Forelimb muscle (tissue), 1 donor: ENCODE results near the gene IL17REL. TPM values are rescaled to one million over a fixed set of nuclear protein-coding genes. Genes with fewer than 3 reads are reported as not detected.

Experiments used
- DNase-seq: peaks from one replicate; pipeline ENCODE4 v3.0.0-alpha.2; 2013; ENCODE audit warnings: low read depth
- polyA plus RNA-seq: library from polyadenylated mRNA; unstranded; fragments of 120-200 nt; gene quantifications from one replicate; pipeline ENCODE4 v1.2.1, GENCODE V29; 2013; ENCODE audit not compliant: insufficient read length

Gene IL17REL
- polyA plus RNA-seq, 1 donor: not detected

DNA sequence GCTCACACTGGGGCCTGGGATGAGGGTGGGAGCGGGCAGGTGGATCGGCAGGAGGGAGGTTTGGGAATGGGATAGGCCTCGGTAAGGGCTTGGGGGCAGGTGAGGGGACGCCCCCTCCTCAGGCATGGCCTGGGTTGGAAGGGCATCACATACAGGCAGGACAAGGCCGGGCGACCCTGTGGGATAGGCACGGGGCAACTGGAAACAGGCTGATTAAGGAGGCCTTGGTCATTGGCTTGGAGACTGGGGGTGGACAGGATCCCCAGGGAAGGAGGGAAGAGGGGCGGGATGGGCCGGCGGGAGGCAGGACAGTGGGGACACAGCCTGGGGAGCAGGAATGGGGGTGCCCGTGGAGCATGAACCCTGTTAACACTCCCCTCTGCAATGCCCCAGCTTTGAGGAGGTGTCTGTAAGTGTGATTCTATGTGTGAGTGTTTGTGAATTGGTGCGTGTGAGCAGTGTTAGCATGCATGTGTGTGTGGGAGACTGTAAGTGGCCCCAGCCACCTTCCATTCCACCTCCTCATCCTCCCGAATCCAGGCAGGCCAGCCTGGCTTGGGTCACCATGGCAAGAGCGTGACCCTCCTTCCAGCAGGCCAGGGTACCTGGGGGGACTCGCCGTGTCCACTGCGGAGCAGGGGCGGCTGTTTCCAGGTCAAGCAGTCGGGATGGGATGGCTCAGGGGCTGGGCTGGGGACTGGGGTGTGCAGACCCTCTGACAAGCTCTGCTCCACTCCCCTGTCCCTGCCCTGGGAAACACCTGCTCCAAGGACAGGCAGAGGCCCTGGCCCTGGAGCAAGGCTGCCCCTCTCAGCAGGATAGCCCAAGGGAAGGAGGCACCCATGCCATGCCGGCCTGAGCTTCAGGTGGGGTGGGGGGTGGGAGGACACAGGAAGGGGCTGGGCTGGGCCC, 55.4 kb downstream of the IL17REL start:
- no peak for DNase-seq

GRCh38 chr22:49956418-49956770, 56.2 kb downstream of the IL17REL start:
- DNase-seq: no peak

DNA sequence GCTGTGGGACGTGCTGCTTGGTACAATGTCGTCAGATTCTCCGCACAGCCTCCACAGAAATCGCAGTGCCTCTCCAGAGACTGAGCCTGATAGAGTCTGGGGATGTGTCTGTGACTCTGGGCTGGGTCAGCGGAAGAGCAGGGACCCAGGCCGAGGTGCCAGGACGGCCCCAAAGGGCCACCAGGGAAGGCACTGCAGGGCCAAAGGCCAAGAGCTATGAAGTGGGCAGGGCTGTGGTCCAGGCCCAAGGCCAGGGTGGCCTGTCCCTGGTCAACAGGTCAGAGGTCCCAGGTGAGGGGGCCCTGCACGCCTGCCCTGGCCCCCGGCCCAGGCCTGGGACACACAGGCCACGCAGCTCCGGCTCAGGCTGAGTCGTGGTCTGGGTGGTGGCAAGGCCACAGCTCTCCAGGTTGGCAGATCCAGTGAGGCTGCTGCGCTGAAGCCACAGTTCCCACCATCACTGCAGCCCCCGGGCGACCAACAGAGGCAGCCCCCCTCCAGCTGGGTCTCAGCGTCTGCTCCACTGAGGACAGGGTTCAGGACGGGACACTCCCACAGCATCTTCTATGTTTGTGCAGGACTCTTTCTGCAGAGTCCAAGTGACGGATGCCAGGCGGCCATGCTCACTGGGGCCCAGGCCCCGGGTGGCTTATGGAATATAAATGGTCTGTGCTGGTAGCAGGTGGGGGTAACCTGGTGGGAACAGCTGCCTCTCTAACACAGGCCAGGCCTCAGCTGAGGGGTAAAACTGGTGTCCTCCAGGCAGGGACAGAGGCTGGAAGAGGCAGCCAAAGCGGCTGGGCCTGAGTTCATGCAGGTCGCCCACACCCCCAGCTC, 56.8 kb downstream of the IL17REL start:
- DNase-seq: no peak

- no peak for DNase-seq
These were observed 57.5 kb downstream of the IL17REL start for GRCh38 chr22:49954991-49955580.

- DNase-seq: no peak
These were observed 58.2 kb downstream of the IL17REL start for GRCh38 chr22:49954354-49954753.

DNA sequence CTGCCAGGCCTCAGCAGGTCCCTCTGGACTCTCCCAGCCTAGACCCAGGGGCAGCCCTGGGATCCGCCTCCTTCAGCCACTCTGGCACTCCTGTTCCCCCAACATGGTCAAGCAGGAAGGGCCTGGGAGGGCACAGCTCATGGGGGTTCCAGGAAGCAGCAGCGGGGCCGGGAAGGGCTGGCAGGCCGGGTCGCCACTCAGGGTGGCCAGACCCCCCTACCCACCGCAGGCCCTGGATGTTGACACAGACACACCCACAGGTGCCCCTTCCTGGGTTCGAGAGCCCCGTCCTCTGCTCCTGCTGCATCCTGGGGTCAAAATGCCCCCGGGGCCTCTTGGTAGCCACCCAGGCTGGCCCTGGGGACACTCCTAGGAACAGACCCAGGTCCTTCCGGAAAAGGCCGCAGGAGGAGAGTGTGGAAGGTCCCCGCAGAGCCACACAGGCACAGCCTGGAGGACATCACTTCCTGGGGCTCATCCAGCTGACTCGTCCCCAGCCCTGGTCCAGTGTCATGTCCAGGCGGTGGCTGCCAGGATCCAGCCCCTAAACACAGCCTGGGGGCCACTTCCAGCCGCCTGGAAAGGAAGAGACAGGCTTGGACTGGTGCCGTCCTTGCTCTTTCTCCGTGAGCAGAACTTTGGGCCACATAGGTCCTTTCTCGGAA, 58.8 kb downstream of the IL17REL start:
- no peak for DNase-seq

- no peak for DNase-seq
These were observed 59.4 kb downstream of the IL17REL start for GRCh38 chr22:49953027-49953679.

DNA sequence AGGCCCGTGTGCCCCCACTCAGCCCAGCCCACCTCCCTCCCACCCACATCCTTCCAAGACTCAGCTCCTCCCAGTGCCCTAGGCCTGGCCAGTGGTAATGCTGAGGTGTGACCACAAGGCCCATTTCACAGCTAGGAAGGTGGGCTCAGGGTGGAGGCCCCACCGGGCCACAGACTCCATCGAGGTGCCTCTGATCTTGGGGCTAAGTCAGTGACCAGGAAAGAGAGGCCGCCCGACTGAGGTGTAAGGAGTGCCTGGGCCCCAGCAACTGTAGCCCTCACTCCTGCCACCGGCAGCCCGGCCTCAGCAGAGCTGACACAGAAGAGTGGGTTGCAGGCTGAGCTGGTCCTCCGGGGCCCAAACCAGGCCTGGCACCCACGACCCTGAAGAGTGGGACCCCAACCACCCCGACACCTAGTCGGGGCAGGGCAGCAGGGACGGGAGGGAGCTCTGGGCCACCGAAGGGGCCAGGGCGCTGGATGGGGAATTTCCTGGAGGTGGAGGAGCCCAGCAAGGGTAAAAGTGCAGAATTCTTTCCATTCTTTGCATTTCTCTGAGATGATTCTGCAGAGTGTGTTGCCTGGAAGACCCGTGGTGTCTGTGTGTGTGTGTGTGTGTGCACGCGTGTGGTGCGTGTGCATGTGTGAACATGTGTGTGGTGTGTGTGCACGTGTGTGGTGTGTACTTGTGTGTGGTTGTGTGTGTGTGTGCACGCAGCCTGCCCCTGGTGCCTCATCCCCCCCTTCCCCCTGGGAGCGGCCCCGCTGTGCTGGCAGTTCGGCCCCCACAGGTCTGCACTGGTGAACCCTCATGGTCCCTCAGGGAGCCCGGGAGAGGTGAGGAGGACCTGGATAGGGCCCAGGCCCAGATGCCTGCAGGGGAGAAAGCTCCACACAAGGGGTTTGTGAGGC, 60.3 kb downstream of the IL17REL start:
- DNase-seq: no peak

- DNase-seq: no peak
These were observed 60.9 kb downstream of the IL17REL start for GRCh38 chr22:49951678-49951985.

- DNase-seq: no peak
These were observed 61.4 kb downstream of the IL17REL start for GRCh38 chr22:49951000-49951677.

DNA sequence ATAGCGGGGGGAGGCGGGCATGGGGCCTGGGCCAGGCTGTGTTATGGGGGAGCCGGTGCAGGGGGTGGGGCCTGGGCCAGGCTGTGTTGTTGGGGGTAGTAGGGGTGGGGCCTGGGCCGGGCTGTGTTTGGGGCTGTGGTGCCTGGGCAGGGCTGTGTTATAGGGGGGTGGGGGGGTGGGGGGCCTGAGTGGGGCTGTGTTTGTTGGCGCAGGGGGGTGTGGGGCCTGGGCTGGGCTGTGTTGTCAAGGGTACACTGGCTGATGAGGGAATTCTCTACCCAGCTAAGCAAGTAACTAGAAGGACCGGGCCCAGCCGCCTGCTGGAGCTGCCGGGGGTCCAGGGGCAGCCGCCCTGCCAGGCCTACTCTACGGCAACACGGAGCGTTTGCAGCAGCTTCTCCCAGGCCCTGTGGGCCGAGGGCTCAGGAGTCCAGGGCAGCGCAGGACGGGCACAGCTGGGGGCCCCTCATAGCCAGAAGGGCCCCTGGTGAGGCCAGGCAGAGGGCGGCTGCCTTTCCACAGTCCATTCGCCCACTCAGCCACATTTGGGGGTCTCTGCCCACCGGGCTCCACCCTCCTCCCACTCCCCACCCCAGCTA, 62.1 kb downstream of the IL17REL start:
- DNase-seq: no peak

GRCh38 chr22:49949914-49950292, 62.7 kb downstream of the IL17REL start:
- DNase-seq: no peak

DNA sequence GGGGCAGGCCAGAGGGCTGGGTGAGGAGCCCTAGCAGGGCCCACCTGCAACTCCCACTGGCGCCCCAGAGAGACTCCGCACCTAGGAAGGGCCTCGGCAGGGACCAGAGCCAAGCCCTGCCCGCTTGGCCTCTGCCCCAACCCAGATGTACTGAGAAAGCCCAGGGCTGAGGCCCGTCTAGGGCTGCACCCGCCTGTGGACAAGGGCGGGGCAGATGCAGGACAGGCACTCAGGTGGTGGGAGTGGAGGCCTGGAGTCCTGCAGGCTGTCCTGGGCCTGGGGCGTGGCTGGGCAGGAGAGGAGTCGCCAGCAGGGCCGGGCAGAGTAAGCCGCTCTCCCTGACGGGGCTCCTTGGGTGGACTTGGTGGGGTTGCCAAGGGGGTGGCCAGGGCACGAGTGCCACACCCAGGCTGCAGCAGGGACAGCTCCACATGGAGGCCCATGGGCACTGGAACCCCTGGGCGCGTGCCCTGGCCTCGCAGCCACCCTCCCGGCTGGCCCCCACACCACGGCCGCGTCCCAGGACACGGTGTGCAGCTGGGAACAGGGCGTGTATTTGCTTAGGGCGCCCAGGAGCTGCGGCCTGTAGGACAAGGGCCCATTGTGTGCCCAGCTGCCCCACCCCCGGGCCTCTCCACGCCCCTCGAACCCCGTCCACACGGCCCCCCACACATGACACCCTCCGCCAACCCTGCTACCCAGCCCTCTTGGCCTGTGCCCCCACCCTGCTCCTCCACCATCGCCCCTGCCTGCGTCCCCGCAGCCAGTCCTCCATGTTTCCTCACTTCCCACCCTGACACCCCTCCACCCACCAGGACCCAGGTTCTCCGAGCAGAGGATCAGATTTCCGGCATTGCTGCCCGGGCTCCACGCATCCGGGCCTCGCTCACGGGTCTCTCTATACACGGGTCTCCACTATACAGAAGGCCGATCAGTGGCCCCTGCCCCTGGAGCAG, 63.3 kb downstream of the IL17REL start:
- DNase-seq: no peak

DNA sequence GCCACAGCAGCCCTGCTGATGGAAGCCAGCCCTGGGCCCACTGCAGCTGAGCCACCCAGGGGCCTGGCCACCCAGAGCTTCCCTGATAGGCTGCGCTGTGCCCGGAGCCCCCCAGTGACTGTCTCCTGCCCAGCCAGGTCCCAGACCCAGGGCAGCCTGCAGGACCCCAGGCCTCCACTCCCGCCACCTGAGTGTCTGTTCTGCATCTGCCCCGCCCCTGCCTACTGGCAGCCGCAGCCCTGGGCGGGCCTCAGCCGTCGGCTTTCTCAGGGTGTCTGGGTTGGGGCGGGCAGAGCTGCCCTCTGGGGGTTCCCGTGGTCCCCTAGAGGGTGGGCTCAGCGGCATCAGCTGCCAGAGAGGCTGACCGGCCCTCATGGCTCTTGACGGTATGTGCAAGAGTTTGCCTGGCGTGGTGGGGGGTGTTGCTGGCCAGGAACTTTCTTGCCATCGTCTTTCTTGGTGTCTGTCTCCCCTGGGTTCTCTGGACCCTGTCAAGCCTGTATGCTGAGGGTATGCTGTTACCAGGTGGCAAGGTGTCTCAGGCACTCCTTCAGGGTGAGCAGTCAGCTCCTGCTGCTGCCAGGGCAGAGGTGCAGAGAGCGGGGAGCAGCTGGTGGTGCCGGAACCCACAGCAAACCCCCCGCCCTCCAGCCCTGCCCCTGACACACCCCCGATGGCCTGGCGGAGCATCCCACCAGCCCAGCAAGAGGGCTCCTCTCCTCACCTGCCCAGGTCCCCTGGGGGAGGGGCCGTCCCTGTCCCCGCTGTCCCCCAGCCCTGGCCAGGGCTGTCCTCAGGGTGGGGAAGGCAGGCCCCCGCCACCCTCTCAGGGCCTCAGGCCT, 64.2 kb downstream of the IL17REL start:
- DNase-seq: no peak

DNA sequence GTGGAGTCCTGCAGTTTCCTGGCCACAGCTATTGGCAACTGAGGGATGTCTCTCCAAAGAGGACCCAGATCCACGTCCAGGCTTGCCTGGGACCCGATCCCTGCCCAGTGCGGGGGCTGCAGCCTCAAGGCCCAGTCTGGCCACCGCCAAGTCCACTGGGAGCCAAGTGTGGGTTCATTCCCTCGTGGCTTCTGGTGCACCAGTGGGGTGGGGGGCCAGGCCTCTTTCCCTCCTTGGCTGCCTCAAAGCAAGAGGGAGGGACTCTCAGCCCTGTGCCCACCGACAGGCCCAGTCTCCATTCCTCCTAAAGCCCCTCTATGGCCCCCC, 65.3 kb downstream of the IL17REL start:
- no peak for DNase-seq

GRCh38 chr22:49946612-49947295, 65.8 kb downstream of the IL17REL start:
- no peak for DNase-seq
